Amygdala (tissue), 56 donors: ENCODE data around the gene LRP6.

Experiments used
- DNase-seq, 56 donors: peaks; one replicate each; lab custom pipeline; 2025; lab: John Stamatoyannopoulos, UW

LRP6 gene

GRCh38 chr12:12217018-12217359 lies 49.9 kb downstream of the LRP6 start:
- no peak for DNase-seq

GRCh38 chr12:12216349-12217017 lies 50.4 kb downstream of the LRP6 start:
- DNase-seq = no peak

GRCh38 chr12:12214635-12215131 lies 52.2 kb downstream of the LRP6 start:
- no peak for DNase-seq

- no peak for DNase-seq
These were observed 52.6 kb downstream of the LRP6 start for GRCh38 chr12:12214201-12214600.

- DNase-seq = no peak
These were observed 54.1 kb downstream of the LRP6 start for GRCh38 chr12:12212769-12213168.

GRCh38 chr12:12210983-12211382 lies 55.9 kb downstream of the LRP6 start:
- DNase-seq = no peak

GRCh38 chr12:12210416-12210815 lies 56.4 kb downstream of the LRP6 start:
- DNase-seq = no peak

- no peak for DNase-seq
These were observed 57.2 kb downstream of the LRP6 start for GRCh38 chr12:12209675-12210074.

- DNase-seq = no peak
These were observed 57.8 kb downstream of the LRP6 start for GRCh38 chr12:12209043-12209442.

GRCh38 chr12:12207746-12208145 lies 59.1 kb downstream of the LRP6 start:
- no peak for DNase-seq

GRCh38 chr12:12206776-12207388 lies 60.0 kb downstream of the LRP6 start:
- no peak for DNase-seq

GRCh38 chr12:12202747-12203146 lies 64.1 kb downstream of the LRP6 start:
- DNase-seq = no peak

GRCh38 chr12:12202105-12202504 lies 64.7 kb downstream of the LRP6 start:
- DNase-seq = no peak

- DNase-seq = no peak
These were observed 65.5 kb downstream of the LRP6 start for GRCh38 chr12:12201274-12201758.

- DNase-seq = no peak
These were observed 66.5 kb downstream of the LRP6 start for GRCh38 chr12:12200363-12200762.

- no peak for DNase-seq
These were observed 68.7 kb downstream of the LRP6 start for GRCh38 chr12:12198124-12198523.

GRCh38 chr12:12197128-12197527 lies 69.7 kb downstream of the LRP6 start:
- no peak for DNase-seq

- DNase-seq = no peak
These were observed 71.3 kb downstream of the LRP6 start for GRCh38 chr12:12195516-12195915.

- DNase-seq = no peak
These were observed 71.8 kb downstream of the LRP6 start for GRCh38 chr12:12195081-12195480.

GRCh38 chr12:12194206-12194605 lies 72.6 kb downstream of the LRP6 start:
- no peak for DNase-seq

GRCh38 chr12:12191008-12191407 lies 75.8 kb downstream of the LRP6 start:
- DNase-seq = no peak

GRCh38 chr12:12190087-12190809 lies 76.6 kb downstream of the LRP6 start:
- DNase-seq = no peak
